ELF-1 (cell line): ENCODE results near the gene CCNA2.

Source experiments
- DNase-seq: peaks from one replicate; pipeline ENCODE4 v3.0.0-alpha.2; 2016; ENCODE audit warnings: low read depth, low spot score

The CCNA2 gene

GRCh38 chr4:121806411-121806810 is 17.3 kb downstream of the CCNA2 start:
- DNase-seq, result no peak

- DNase-seq, result no peak
Measured at GRCh38 chr4:121801715-121802075, 22.0 kb downstream of the CCNA2 start.

GRCh38 chr4:121800961-121801714 is 22.5 kb downstream of the CCNA2 start, which contains the start of gene EXOSC9:
Gene EXOSC9, plus strand, starts transcription at chr4:121801323. Its CDS starts 102 bp downstream, at chr4:121801425.
- DNase-seq, result peak; percentile 96

- no peak for DNase-seq
Measured at GRCh38 chr4:121800638-121800960, 23.1 kb downstream of the CCNA2 start.

- no peak for DNase-seq
Measured at GRCh38 chr4:121799867-121800501, 23.7 kb downstream of the CCNA2 start.

GRCh38 chr4:121799208-121799823 is 24.4 kb downstream of the CCNA2 start:
- no peak for DNase-seq

- no peak for DNase-seq
Measured at GRCh38 chr4:121796283-121796682, 27.4 kb downstream of the CCNA2 start.

- no peak for DNase-seq
Measured at GRCh38 chr4:121794505-121795188, 29.0 kb downstream of the CCNA2 start.

GRCh38 chr4:121792966-121793365 is 30.7 kb downstream of the CCNA2 start:
- no peak for DNase-seq

GRCh38 chr4:121791481-121791880 is 32.2 kb downstream of the CCNA2 start:
- no peak for DNase-seq

GRCh38 chr4:121790976-121791375 is 32.7 kb downstream of the CCNA2 start:
- no peak for DNase-seq

GRCh38 chr4:121789960-121790829 is 33.5 kb downstream of the CCNA2 start:
- no peak for DNase-seq

GRCh38 chr4:121789455-121789854 is 34.2 kb downstream of the CCNA2 start:
- DNase-seq, result no peak

GRCh38 chr4:121788896-121789295 is 34.8 kb downstream of the CCNA2 start:
- DNase-seq, result no peak

GRCh38 chr4:121786221-121786620 is 37.5 kb downstream of the CCNA2 start:
- DNase-seq, result no peak

GRCh38 chr4:121785479-121785878 is 38.2 kb downstream of the CCNA2 start:
- DNase-seq, result no peak

GRCh38 chr4:121784975-121785374 is 38.7 kb downstream of the CCNA2 start:
- DNase-seq, result no peak

GRCh38 chr4:121784401-121784800 is 39.3 kb downstream of the CCNA2 start:
- no peak for DNase-seq

- DNase-seq, result no peak
Measured at GRCh38 chr4:121783210-121783609, 40.5 kb downstream of the CCNA2 start.

GRCh38 chr4:121778991-121779628 is 44.6 kb downstream of the CCNA2 start:
- DNase-seq, result no peak

GRCh38 chr4:121777625-121778024 is 46.1 kb downstream of the CCNA2 start:
- no peak for DNase-seq
